Measurements from ENCODE around the gene GALNT11. TPM values are rescaled to one million over a fixed set of nuclear protein-coding genes. Genes with fewer than 3 reads are reported as not detected.

GALNT11 gene
- total RNA-seq, 1 donor, result 42.7 TPM

- no peaks in the 10 kb centered on the region for H4K20me1 ChIP-seq (ENCODE audit: insufficient read depth, low read length)
- TF ChIP-seq, protein P1, sequence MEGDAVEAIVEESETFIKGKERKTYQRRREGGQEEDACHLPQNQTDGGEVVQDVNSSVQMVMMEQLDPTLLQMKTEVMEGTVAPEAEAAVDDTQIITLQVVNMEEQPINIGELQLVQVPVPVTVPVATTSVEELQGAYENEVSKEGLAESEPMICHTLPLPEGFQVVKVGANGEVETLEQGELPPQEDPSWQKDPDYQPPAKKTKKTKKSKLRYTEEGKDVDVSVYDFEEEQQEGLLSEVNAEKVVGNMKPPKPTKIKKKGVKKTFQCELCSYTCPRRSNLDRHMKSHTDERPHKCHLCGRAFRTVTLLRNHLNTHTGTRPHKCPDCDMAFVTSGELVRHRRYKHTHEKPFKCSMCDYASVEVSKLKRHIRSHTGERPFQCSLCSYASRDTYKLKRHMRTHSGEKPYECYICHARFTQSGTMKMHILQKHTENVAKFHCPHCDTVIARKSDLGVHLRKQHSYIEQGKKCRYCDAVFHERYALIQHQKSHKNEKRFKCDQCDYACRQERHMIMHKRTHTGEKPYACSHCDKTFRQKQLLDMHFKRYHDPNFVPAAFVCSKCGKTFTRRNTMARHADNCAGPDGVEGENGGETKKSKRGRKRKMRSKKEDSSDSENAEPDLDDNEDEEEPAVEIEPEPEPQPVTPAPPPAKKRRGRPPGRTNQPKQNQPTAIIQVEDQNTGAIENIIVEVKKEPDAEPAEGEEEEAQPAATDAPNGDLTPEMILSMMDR (IDR thresholded peaks at IDR 0.05; ENCODE audit: extremely low read depth, low read depth, low read length), result no peak
- no peaks in the 10 kb centered on the region for H3K9me3 ChIP-seq (ENCODE audit: low read depth, low read length)
- peaks cover 12% of the 10 kb centered on the region for H3K27me3 ChIP-seq (ENCODE audit: insufficient read depth, low read length)
- H3K79me2 ChIP-seq (ENCODE audit: insufficient read depth, low read length), result no peaks in the 10 kb centered on the region
- no peaks in the 10 kb centered on the region for H3K4me1 ChIP-seq (ENCODE audit: insufficient read depth, low read length)
- H3K27ac ChIP-seq (ENCODE audit: low read depth, low read length), result no peak overlapping the region
- no peak overlapping the region for H3K4me3 ChIP-seq (ENCODE audit: insufficient read depth, low read length)
- no peak for DNase-seq (ENCODE audit: insufficient read length, low spot score, missing footprints)
- no peaks in the 10 kb centered on the region for H3K36me3 ChIP-seq (ENCODE audit: insufficient read depth, low read length)
- no peak overlapping the region for H2AFZ ChIP-seq (ENCODE audit: low read length)
- no peak overlapping the region for H3K4me2 ChIP-seq (ENCODE audit: insufficient read depth, low read length)
Observed at GRCh38 chr7:152013230-152013629, 12.2 kb upstream of the GALNT11 start.

DNA sequence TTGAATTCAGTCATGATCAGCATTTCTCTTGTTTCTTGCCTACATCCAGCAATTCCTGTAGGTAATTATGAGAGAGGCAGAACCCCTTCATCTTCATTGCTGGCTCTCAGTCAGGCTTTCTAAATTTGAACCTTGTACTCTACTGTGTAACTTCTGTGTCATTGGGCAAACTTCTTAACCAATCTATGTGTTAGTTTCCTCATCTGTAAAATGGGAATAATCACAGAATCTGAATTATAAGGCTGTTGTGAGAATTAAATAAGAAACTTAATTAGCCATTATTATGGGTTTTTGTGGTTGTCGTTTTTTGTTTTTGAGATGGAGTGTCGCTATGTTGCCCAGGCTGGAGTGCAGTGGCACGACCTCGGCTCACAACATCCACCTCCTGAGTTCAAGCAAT, 11.5 kb upstream of the GALNT11 start:
- Histone ChIP-seq H3K36me3 (ENCODE audit: insufficient read depth, low read length) (no peaks in the 10 kb centered on the region), H3K4me2 (ENCODE audit: insufficient read depth, low read length) (no peak overlapping the region), H3K9me3 (ENCODE audit: low read depth, low read length) (no peaks in the 10 kb centered on the region), H3K27me3 (ENCODE audit: insufficient read depth, low read length) (peaks cover 10% of the 10 kb centered on the region), H2AFZ (ENCODE audit: low read length) (no peak overlapping the region), H3K27ac (ENCODE audit: low read depth, low read length) (no peak overlapping the region), H3K4me3 (ENCODE audit: insufficient read depth, low read length) (no peak overlapping the region), H3K4me1 (ENCODE audit: insufficient read depth, low read length) (no peaks in the 10 kb centered on the region), H3K79me2 (ENCODE audit: insufficient read depth, low read length) (no peaks in the 10 kb centered on the region), H4K20me1 (ENCODE audit: insufficient read depth, low read length) (no peaks in the 10 kb centered on the region)
- no peak for DNase-seq (ENCODE audit: insufficient read length, low spot score, missing footprints)
- TF ChIP-seq, protein P1 (IDR thresholded peaks at IDR 0.05; ENCODE audit: extremely low read depth, low read depth, low read length), result no peak

DNA sequence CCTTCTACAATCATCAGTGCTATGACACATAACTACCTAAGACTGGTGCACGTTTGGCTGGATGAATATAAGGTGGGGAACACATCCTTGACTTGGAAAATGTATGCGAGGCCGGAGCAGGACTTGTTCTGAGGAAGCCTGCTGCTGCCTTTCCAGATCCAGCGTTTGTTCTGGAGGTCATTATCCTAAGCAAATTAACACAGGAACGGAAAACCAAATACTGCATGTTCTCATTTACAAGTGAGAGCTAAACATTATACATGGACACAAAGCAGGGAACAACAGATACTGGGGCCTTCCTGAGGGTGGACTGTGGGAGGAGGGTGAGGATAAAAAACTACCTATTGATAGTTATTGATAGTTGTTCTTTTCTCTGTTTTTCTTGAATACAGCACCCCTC, 10.8 kb upstream of the GALNT11 start:
- no peak for DNase-seq (ENCODE audit: insufficient read length, low spot score, missing footprints)
- Histone ChIP-seq H3K36me3 (ENCODE audit: insufficient read depth, low read length) (no peaks in the 10 kb centered on the region), H3K4me1 (ENCODE audit: insufficient read depth, low read length) (no peaks in the 10 kb centered on the region), H3K9me3 (ENCODE audit: low read depth, low read length) (no peaks in the 10 kb centered on the region), H4K20me1 (ENCODE audit: insufficient read depth, low read length) (no peaks in the 10 kb centered on the region), H3K4me3 (ENCODE audit: insufficient read depth, low read length) (no peak overlapping the region), H3K27me3 (ENCODE audit: insufficient read depth, low read length) (peaks cover 9% of the 10 kb centered on the region), H3K79me2 (ENCODE audit: insufficient read depth, low read length) (no peaks in the 10 kb centered on the region), H3K27ac (ENCODE audit: low read depth, low read length) (no peak overlapping the region), H2AFZ (ENCODE audit: low read length) (no peak overlapping the region), H3K4me2 (ENCODE audit: insufficient read depth, low read length) (no peak overlapping the region)
- TF ChIP-seq, protein P1 (IDR thresholded peaks at IDR 0.05; ENCODE audit: extremely low read depth, low read depth, low read length), result no peak

GRCh38 chr7:152015600-152015999, 9.9 kb upstream of the GALNT11 start:
- Histone ChIP-seq H4K20me1 (ENCODE audit: insufficient read depth, low read length) (no peaks in the 10 kb centered on the region), H3K9me3 (ENCODE audit: low read depth, low read length) (no peaks in the 10 kb centered on the region), H3K27me3 (ENCODE audit: insufficient read depth, low read length) (peaks cover 9% of the 10 kb centered on the region), H3K4me1 (ENCODE audit: insufficient read depth, low read length) (no peaks in the 10 kb centered on the region), H3K79me2 (ENCODE audit: insufficient read depth, low read length) (no peaks in the 10 kb centered on the region), H3K36me3 (ENCODE audit: insufficient read depth, low read length) (no peaks in the 10 kb centered on the region), H2AFZ (ENCODE audit: low read length) (no peak overlapping the region), H3K4me2 (ENCODE audit: insufficient read depth, low read length) (no peak overlapping the region), H3K27ac (ENCODE audit: low read depth, low read length) (no peak overlapping the region), H3K4me3 (ENCODE audit: insufficient read depth, low read length) (no peak overlapping the region)
- no peak for DNase-seq (ENCODE audit: insufficient read length, low spot score, missing footprints)
- TF ChIP-seq, protein P1 (IDR thresholded peaks at IDR 0.05; ENCODE audit: extremely low read depth, low read depth, low read length), result no peak
